ENCODE results near the gene ITPKC.

Gene ITPKC

DNA sequence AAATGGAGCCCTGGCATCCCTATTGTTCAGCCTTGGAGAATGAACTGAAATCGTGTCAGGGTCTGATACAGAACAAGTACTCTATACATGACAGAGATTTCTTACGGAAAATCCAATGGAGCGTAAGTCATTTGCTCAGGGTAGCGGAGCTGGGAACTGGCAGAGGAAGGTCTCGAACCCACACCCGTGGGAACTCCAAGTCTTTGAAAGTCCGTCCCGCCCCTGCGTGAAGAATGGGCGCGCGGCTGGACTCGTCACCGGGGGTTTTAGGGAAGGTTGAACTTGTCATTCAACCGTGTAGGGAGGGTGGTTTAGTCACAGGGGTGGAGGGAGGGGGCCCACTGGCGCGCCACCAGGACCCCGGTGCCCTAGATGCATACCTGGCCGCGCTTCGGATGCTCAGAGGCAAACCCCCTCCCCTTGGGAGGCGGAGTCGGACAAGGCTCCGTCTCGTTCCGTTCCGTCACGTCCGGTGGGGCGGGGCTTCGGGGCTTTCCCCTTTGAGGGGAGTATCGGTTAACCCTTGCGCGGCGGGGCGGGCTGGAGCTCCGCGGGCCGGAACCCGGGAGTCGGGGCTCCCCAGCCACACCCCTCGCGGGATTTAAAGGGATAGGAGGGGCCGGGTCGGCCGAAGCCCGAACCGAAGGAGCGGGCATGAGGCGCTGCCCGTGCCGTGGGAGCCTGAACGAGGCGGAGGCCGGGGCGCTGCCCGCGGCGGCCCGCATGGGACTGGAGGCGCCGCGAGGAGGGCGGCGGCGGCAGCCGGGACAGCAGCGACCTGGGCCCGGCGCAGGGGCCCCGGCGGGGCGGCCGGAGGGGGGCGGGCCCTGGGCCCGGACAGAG is at the start of gene ITPKC, which contains the start of gene COQ8B:
ITPKC (plus strand) TSS at position 631 of the 843 bp plus-strand sequence; CDS start at position 655, 24 bp downstream.
COQ8B (minus strand) TSS at position 405 of the 843 bp plus-strand sequence. CDS start 2,254 bp downstream, outside the sequence.
- FAIRE-seq = peak; percentile 69
- peak; percentile 88 for DNase-seq (ENCODE audit: low spot score)

DNA sequence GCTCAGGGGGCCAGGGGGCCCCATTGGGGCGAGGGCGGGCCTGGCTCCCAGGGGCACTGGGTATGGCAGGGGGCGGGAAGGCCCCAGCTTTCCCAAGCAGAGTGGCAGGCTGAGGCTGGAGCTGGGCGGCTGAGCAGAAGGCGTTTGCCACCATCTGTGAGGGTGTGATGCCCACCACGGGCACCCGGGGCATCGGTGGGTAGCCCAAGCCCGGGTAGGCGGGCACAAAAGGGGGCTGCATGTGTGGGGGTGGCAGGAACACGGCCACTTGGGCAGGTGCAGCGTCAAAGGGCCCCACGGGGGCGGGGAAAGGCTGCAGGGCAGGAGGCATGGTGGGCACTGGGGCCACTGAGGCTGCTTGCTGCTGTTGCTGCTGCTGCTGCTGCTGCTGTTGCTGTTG is 49.3 kb upstream of the ITPKC start:
- DNase-seq (ENCODE audit: low spot score) (no peak), FAIRE-seq (no peak)

DNA sequence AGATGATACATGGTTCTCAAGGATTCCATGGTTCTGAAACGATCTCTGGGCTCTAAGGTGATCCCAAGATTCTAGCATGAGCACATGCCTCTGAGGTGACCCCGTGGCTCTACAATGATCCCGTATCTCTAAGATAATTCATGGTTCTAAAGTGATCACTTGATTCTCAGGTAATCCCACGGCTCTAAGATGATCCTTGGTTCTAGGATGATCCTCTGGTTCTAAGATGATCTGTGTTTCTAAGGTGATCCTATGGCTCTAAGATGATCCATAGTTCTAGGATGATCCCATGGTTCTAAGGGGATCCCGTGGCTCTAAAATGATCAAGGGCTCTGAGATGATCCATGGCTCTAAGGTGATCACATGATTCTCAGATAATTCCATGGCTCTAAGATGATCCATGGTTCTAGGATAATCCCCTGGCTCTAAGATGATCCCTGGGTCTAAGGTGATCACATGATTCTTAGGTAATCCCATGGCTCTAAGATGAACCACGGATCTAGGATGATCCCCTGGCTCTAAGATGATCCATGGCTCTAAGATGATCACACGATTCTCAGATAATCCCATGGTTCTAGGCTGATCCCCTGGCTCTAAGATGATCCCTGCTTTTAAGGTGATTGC is 47.8 kb upstream of the ITPKC start:
- FAIRE-seq = no peak
- no peak for DNase-seq (ENCODE audit: low spot score)

DNA sequence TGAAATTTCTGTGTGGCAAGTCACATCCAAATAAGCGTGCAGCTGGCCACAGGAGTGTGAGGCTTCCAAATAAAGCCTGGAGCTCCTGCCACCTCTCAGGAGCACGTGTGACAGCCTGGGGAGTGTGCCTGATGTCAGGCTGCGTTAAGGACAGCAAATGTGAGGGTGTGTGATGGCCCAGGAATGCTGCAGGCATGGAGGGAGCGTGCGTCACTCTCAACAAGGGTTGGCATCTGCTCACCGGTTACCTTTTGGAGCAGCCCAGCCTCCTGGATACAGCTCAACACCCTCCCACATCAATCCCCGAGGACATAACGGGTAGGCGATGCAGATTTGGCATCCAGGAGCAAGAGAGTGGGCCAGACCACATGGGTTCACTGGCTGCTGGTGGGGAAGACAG is 45.5 kb upstream of the ITPKC start:
- FAIRE-seq (no peak), DNase-seq (ENCODE audit: low spot score) (no peak)

DNA sequence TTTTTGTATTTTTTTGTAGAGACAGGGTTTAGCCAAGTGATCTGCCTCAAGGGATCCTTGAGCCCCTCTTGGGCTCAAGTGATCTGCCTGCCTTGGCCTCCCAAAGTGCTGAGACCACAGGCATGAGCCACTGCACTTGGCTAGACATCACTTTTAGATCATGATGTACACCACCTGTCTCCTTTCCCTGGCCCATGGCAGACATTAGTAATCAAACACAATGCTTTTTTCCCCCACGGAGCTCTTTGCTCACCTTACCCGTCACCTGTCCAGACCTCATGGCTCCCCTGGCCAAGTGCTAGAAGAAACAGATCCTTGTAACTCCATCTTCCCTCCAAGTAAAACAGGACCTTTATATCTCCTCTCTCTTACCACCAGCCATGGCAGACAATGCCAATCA is 44.9 kb upstream of the ITPKC start:
- FAIRE-seq = no peak
- DNase-seq (ENCODE audit: low spot score) = no peak

DNA sequence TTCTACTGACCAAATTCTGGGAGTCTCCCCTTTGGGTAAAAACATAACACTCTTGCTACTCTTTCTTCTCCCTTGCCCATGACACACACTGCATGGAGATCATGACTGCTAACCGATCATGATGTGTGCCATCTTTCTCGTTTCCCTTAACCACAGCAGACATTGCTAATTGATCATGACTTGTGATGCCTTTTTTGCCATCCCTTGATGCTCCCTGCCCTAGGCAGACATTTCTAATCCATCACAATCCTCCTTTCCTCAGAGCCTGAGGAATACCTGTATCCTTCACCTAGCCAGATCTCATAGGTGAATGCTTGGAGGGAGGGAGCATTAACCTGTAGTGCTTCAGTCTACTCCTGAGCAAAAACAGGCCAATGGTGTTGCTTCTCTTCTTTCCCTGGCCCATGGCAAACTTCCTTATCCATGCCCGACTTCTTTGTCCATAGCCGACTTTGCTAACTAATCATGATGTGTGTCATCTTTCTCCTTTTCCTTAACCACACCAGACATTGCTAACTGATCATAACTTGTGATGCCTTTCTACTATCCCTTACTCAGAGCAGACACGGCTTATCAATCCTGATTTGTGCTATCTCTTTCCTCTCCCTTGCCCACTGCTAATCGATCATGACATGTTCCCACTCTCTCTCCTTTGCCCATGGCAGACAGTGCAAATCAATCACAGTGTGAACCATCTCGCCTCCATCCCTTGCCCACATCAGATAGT is 44.2 kb upstream of the ITPKC start:
- DNase-seq (ENCODE audit: low spot score) (no peak), FAIRE-seq (no peak)

DNA sequence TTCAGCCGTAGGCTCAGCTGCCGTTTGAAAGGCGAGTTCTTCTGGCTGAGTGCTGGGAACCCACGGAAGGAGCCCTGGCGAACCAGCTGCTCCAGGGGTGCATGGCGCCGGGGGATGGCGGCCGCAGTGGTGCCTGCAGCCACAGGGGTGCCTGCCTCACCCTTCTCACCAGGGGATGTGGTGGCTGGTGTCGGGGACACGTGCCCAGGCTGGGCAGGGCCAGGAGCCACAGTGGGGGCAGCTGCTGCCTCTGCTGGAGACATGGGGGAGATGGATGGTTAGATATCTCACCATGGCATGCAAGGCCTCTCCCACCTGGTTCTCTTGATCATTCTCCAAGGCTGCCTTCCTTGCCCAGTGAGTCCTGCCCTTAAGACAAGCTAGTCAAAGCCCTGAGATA is 43.5 kb upstream of the ITPKC start:
- DNase-seq (ENCODE audit: low spot score) (no peak), FAIRE-seq (no peak)

DNA sequence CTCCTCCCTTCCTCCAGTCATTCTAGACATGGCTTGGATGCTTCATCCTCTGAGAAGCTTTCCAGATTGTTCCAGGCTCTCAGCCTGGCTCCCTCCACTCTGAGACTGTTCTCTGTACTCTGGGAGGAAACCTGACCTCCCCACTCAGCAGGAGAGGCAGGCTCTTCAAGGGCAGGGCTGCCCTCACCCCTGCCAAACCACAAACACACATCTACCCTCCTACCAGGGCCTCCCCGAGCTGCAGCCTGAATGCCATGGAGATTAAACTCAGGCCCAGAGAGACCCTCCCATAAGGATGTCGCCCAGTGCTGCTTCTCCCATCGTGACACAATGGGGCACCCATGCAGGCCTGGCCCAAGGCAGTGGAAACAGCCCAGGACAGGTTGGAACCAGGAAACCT is 42.6 kb upstream of the ITPKC start:
- no peak for DNase-seq (ENCODE audit: low spot score)
- no peak for FAIRE-seq

DNA sequence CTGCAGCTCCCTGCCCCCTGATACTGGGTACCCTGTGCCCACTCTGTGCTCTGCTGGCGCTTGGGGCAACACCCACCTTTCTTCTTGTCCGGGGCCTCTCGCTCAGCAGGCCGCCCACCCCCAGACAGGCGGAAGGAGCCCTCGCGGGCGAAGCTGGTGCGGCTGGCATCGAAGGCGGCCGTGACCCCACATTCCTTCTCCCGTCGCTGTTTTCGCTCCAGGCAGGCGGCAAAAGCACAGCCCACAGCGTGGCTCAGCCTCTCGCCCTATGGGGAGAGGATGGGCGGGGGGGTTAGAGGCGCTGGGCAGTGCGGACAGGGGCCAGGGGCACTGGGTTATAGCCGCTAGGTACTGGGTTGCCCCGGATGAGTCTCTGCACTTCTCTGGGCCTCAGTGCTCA is 39.8 kb upstream of the ITPKC start:
- DNase-seq (ENCODE audit: low spot score) = no peak
- no peak for FAIRE-seq

DNA sequence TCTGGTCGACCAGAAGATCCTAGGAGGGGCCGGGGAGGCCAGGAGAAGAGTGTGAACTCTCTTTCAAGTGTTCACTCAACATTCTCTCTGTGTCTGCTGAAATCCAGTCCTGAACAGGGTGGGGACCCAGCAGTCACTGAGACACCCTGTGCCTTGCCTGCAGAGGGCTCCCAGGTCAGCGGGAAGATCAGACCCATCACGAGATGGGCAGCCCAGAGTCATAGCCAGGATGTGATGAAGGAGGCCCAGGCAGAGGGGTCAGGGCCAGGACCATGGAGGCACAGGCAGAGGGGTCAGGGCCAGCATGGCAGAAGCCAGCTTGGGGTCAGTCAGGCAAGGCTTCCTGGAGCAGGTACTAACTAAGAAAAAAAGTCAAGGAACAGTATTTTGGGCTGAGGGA is 35.9 kb upstream of the ITPKC start:
- no peak for FAIRE-seq

DNA sequence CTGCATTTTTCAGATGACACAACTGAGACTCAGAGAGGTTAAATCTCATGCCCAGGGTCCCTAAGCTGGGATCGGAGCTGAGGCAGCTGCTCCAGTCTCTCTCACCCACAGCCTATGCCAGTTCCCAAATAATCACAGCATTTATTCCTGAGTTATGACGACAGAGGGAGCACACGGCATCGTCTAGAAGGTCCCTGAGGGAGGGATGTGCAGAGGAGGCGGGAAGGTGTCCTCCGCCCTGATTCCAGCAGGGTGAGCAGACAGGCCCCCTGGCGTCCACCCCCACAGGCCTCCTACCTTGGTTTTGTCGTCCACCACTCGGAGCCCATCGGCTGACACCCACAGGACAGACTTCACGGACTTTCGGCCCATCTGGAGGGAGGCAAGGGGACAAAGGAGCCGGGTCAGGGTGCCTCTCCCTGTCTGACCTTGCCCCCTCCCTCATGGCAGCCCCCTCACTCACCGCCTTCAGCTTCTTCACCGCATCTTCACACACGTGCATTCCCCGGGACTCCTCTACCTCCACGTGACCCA is 34.4 kb upstream of the ITPKC start:
- FAIRE-seq = no peak

More for the DNA sequence above, 35.9 kb upstream of the ITPKC start:
- no peak for DNase-seq (ENCODE audit: low spot score)

DNA sequence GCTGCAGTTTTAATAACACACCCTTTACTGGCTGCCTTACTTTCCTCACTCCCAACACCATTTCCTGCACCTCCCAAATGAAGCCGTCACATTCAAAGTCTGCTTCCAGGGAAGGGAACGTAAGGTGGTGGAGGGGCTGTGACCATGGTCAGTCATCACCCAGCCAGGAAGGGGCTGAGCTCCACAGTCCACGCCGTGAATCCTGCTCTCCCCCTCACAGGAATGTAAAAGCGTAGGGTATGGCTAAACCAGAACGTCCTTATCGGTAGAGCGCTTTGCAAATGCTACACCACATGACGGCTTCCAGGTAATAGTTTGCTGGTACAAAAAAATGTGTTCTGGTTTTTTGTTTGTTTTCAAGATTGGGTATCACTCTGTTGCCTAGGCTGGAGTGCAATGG is 33.5 kb upstream of the ITPKC start:
- DNase-seq (ENCODE audit: low spot score) = no peak

More for the DNA sequence above, 34.4 kb upstream of the ITPKC start:
- DNase-seq (ENCODE audit: low spot score) = no peak

DNA sequence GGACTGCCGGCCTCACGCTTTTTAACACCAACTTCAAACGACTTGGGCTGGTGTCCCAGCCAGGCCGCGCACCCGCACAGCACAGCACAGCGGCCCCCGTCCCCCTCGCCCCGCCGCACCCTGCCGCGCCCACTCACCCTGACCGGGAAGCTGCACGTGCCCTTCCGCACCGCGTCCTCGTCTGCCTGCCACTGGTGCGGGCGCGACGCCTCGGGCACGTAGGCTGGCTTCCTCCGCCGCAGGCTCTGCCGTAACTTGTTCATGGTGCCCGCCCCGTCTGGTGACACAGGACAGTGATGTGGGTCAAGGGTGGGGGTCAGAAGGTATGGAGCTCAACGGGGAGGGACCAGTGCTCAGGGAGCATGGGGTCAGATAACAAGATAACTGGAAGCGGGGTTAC is 32.6 kb upstream of the ITPKC start:
- no peak for FAIRE-seq
- no peak for DNase-seq (ENCODE audit: low spot score)

More for the DNA sequence above, 33.5 kb upstream of the ITPKC start:
- no peak for FAIRE-seq

DNA sequence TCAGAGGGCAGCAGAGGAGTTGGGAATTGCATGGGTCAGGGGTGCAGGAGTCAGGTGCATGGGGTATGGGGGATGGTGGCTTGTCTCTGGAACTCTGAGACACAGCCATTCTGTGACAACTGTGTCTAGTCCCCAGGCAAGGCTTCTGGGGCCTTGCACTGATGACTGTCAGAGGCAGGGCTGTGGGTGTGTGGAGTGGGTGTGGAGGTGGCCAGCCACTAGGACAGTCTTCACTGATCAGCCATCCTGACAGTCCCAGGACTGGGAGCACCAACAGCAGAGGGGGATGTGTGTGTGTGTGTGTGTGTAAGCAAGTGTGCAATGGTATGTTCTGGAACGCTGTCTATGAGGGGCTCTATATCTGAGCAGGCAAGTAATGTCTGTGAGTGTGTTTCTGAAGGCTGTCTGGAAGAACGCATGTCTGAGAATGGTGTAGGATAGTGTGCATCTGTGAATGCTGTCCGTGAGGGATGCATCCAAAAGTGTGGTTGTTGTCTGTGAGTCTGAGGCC is 31.8 kb upstream of the ITPKC start:
- DNase-seq (ENCODE audit: low spot score) (no peak), FAIRE-seq (no peak)

DNA sequence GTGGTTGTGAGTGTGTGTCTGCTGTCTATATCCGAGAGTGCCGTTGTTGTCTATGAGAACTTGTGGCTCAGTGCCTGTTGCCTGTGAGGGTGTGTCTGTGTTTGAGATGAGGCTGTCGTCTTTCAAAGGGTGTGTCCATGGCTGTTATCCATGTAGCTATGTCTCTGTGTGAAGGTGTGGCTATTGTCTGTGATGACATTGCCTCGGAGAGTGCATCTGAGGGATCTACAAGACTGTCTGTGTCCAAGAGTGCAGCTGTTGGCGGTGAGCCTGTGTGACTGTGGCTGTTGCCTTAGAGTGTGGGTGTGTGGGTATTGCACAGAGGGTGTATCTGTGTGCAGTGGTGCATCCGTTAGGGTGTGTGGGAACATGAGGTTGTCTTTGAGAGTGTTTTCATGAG is 31.3 kb upstream of the ITPKC start:
- DNase-seq (ENCODE audit: low spot score) (no peak), FAIRE-seq (no peak)

DNA sequence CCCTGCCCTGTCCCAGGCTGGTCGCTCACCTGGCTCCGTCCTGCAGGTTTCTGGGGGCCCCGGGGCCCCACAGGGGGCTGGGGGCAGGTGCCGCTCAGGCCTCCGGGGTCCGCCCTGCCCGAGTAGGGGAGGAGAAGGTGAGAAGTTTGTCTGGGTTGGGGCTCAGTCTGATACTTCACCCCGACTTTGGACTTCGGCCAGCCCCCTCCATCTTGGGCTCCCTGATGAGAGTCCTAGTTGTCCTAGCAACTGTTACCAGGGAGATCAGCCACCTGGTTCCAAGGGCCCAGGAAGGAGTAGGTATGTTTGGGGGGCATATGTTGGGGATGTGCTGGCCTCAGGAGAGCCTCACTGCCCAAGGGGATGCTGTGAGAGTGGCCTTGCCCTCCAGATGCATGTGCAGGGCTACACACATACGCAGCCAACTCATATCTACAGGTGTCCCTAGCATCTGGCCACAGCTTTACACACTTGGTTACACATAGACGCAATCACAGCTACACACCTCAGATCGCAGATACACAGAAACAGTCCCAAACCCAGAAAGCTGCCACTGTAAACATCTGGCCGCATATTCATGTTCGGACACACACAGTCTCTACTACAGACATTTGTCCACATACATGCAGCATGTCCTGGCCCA is 29.9 kb upstream of the ITPKC start:
- FAIRE-seq = no peak

DNA sequence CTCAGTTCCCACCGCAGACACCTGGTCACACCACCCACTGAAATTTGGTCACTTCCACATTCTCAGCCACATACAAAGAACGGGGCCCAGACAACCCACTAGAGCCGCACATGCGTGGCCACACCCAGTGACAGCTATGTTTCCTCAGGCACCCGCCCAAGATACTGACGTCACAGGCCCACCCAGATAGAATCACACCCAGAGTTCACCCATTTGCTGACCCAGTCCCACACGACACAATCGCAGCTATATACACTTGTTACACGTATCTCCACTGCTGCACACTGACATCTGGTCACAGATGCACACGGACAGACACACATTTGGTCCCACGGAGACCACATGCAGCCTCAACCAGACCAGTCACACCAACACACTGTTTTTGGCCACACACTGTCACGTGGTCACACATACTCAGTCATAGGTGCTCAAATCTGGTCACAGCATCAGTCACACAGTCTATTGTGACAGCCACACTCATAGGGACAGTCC is 29.3 kb upstream of the ITPKC start:
- no peak for DNase-seq (ENCODE audit: low spot score)
- no peak for FAIRE-seq

More for the DNA sequence above, 29.9 kb upstream of the ITPKC start:
- no peak for DNase-seq (ENCODE audit: low spot score)

DNA sequence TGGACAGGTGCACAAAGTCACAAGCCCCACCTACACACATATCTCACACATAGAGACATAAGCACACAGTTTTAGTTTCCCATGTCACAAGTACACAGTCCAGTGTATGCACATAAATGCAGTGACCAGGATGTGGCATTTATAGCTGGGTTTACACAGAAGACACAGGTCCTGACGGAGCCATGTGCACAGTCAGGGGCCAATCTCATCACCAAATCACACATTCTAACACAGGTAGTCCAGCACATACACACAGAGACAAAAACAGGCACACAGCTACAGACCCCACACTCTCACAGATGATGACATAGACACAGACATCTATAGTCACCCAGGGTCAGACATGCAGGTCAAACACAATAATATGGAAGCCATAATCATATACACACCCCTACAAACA is 28.6 kb upstream of the ITPKC start:
- FAIRE-seq (no peak), DNase-seq (ENCODE audit: low spot score) (no peak)

DNA sequence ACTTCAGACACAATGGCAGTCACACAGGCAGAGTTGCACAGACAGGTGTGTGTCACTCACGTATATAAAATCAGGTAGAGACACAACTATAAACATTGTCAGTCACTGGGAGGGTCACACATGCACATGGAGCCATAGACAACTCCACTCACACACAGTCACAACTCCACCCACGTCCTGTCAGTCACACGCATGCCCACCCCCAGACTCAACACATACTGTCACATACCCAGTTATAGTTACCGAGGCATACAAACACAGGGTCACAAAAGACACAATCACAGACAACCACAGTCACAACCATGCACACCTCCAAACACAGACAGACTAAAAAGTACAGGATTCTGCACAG is 27.9 kb upstream of the ITPKC start:
- no peak for FAIRE-seq

DNA sequence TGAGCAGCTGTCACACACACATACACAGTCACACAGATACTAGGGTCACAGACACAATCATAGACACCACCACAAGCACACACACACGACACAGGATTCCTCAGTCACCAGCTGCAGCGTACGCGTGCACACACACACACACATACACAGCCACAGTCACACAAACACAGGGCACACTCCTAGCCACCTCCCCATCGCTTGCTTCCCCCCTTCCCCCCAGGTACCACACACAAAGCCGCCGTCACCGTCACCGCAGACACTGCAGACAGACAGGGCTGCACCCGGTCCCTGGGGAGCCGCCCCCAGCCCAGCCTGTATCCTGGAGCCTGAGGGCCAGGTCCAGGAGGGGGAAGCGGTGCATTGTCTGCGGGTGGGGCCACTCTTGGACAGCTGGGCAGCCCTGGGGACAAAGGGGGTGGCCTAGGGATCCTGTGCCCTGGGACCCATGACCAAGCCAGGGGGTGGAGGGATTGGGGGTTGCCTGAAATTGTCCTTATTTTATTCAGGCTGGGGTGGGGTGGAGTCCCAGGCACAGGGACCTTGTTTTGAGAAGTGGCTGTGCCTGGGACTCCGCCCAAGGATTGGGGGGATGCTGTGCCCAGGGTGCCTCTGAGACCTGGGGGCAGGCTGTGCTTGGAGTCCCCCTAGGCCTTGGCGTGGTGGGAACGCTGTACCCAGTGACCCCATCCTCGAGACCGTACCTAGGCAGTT is 27.4 kb upstream of the ITPKC start:
- DNase-seq (ENCODE audit: low spot score) = no peak
- no peak for FAIRE-seq

More for the DNA sequence above, 27.9 kb upstream of the ITPKC start:
- no peak for DNase-seq (ENCODE audit: low spot score)
